Activated T-helper 1 cell treated with anti-CD3 and anti-CD28 coated beads, Interleukin-12 subunit alpha, Interleukin-12 subunit beta, Interleukin-2, Interleukin-4 antibody, amounts not matched to agents 30 ng/mL and 10 ng/mL and 1 ng/mL, durations not matched to agents 14 hours and 24 hours and 36 hours (primary cell): ENCODE measurements around the gene FIG4. TPM values are rescaled to one million over a fixed set of nuclear protein-coding genes. Genes with fewer than 3 reads are reported as not detected.
"Not testable (repeated sequence)": the region's sequence is repeated elsewhere in the genome, so short reads cannot be mapped to it uniquely, and the experiment has no call there.

Experiments
- DNase-seq: peaks from one replicate; pipeline ENCODE4 v3.0.0; 2021; ENCODE audit warnings: low spot score
- H3K27ac Mint-ChIP-seq: one replicate; pipeline ENCODE4 v1.8.0; 2021; ENCODE audit warnings: mild to moderate bottlenecking, mixed read lengths
- H3K27me3 Mint-ChIP-seq: one replicate; pipeline ENCODE4 v1.8.0; 2022; ENCODE audit warnings: mild to moderate bottlenecking, moderate library complexity, mixed read lengths; ENCODE audit not compliant: insufficient read depth
- H3K36me3 Mint-ChIP-seq: one replicate; pipeline ENCODE4 v1.8.0; 2021; ENCODE audit warnings: low read depth, mixed read lengths
- H3K4me1 Mint-ChIP-seq: one replicate; pipeline ENCODE4 v1.8.0; 2021; ENCODE audit warnings: low read depth, mixed read lengths
- H3K4me3 Mint-ChIP-seq: one replicate; pipeline ENCODE4 v1.8.0; 2021; ENCODE audit warnings: mild to moderate bottlenecking, moderate library complexity, mixed read lengths
- H3K9me3 Mint-ChIP-seq: one replicate; pipeline ENCODE4 v1.8.0; 2021; ENCODE audit warnings: mixed read lengths
- intact Hi-C: fragments of 100-400 bp; cut with micrococcal nuclease; formaldehyde crosslinking; loops from one replicate; pipeline ENCODE4 v1.15.1; 2024
- total RNA-seq: library from RNA; stranded (reverse); gene quantifications from 2 replicates; pipeline ENCODE4 v1.2.3, GENCODE V29; 2022

Gene FIG4
- total RNA-seq, 1 donor from 2014 or later, result 7.5 TPM

GRCh38 chr6:109738667-109739066 is 47.6 kb downstream of the FIG4 start:
- Mint-ChIP-seq H3K4me3 (no peak overlapping the region), H3K27me3 (no peaks in the 10 kb centered on the region)

GRCh38 chr6:109739686-109740085 is 48.6 kb downstream of the FIG4 start:
- Mint-ChIP-seq H3K4me1 (no peaks in the 10 kb centered on the region), H3K36me3 (peaks cover 25% of the 10 kb centered on the region), H3K27me3 (no peaks in the 10 kb centered on the region), H3K9me3 (no peaks in the 10 kb centered on the region), H3K4me3 (no peak overlapping the region), H3K27ac (no peak overlapping the region)
- intact Hi-C loops, result no loop called here
- no peak for DNase-seq

More at GRCh38 chr6:109738667-109739066, 47.6 kb downstream of the FIG4 start:
- Mint-ChIP-seq H3K36me3 (peaks cover 18% of the 10 kb centered on the region), H3K4me1 (no peaks in the 10 kb centered on the region), H3K27ac (no peak overlapping the region), H3K9me3 (no peaks in the 10 kb centered on the region)
- intact Hi-C loops, result no loop called here
- no peak for DNase-seq

- no peak overlapping the region for H3K27ac Mint-ChIP-seq
- H3K4me1 Mint-ChIP-seq, result no peaks in the 10 kb centered on the region
- peaks cover 27% of the 10 kb centered on the region for H3K36me3 Mint-ChIP-seq
- intact Hi-C loops, result no loop called here
- no peaks in the 10 kb centered on the region for H3K9me3 Mint-ChIP-seq
- H3K27me3 Mint-ChIP-seq, result no peaks in the 10 kb centered on the region
- no peak overlapping the region for H3K4me3 Mint-ChIP-seq
- no peak for DNase-seq
Measured at GRCh38 chr6:109740787-109741186, 49.7 kb downstream of the FIG4 start.

GRCh38 chr6:109743739-109744138 is 52.6 kb downstream of the FIG4 start:
- H3K4me3 Mint-ChIP-seq, result no peak overlapping the region
- H3K27me3 Mint-ChIP-seq, result no peaks in the 10 kb centered on the region
- intact Hi-C loops, result no loop called here
- no peaks in the 10 kb centered on the region for H3K4me1 Mint-ChIP-seq
- H3K36me3 Mint-ChIP-seq, result peaks cover 22% of the 10 kb centered on the region
- H3K27ac Mint-ChIP-seq, result no peak overlapping the region
- no peaks in the 10 kb centered on the region for H3K9me3 Mint-ChIP-seq
- no peak for DNase-seq

GRCh38 chr6:109744779-109745178 is 53.7 kb downstream of the FIG4 start:
- H3K4me3 Mint-ChIP-seq, H3K4me1 Mint-ChIP-seq, H3K27me3 Mint-ChIP-seq, DNase-seq, H3K9me3 Mint-ChIP-seq, intact Hi-C loops, H3K27ac Mint-ChIP-seq: not testable (repeated sequence)
- peaks cover 19% of the 10 kb centered on the region for H3K36me3 Mint-ChIP-seq

GRCh38 chr6:109747221-109747620 is 56.1 kb downstream of the FIG4 start:
- no peaks in the 10 kb centered on the region for H3K27me3 Mint-ChIP-seq
- intact Hi-C loops, result no loop called here
- H3K4me1 Mint-ChIP-seq, result no peaks in the 10 kb centered on the region
- no peaks in the 10 kb centered on the region for H3K9me3 Mint-ChIP-seq
- H3K27ac Mint-ChIP-seq, result no peak overlapping the region
- DNase-seq, result no peak
- no peak overlapping the region for H3K4me3 Mint-ChIP-seq
- H3K36me3 Mint-ChIP-seq, result peaks cover 12% of the 10 kb centered on the region

GRCh38 chr6:109759098-109759955 is 68.2 kb downstream of the FIG4 start:
- intact Hi-C loops, result no loop called here
- no peak for DNase-seq
- H3K27me3 Mint-ChIP-seq, result no peaks in the 10 kb centered on the region

GRCh38 chr6:109760208-109760607 is 69.1 kb downstream of the FIG4 start:
- intact Hi-C loops, result no loop called here
- Mint-ChIP-seq H3K4me3 (no peak overlapping the region), H3K4me1 (peaks cover 13% of the 10 kb centered on the region), H3K27ac (no peak overlapping the region), H3K9me3 (peaks cover 3% of the 10 kb centered on the region), H3K36me3 (peaks cover 7% of the 10 kb centered on the region), H3K27me3 (no peaks in the 10 kb centered on the region)
- DNase-seq, result no peak

More at GRCh38 chr6:109759098-109759955, 68.2 kb downstream of the FIG4 start:
- peaks cover 7% of the 10 kb centered on the region for H3K36me3 Mint-ChIP-seq
- peaks cover 3% of the 10 kb centered on the region for H3K9me3 Mint-ChIP-seq
- H3K4me1 Mint-ChIP-seq, result peaks cover 13% of the 10 kb centered on the region
- H3K4me3 Mint-ChIP-seq, result no peak overlapping the region
- H3K27ac Mint-ChIP-seq, result no peak overlapping the region

GRCh38 chr6:109762166-109762565 is 71.1 kb downstream of the FIG4 start:
- intact Hi-C loops, result no loop called here
- no peaks in the 10 kb centered on the region for H3K27me3 Mint-ChIP-seq
- H3K4me3 Mint-ChIP-seq, result no peak overlapping the region
- peaks cover 13% of the 10 kb centered on the region for H3K4me1 Mint-ChIP-seq
- H3K9me3 Mint-ChIP-seq, result peaks cover 3% of the 10 kb centered on the region
- no peak overlapping the region for H3K27ac Mint-ChIP-seq
- no peak for DNase-seq
- peaks cover 3% of the 10 kb centered on the region for H3K36me3 Mint-ChIP-seq

- intact Hi-C loops, result no loop called here
- peaks cover 2% of the 10 kb centered on the region for H3K36me3 Mint-ChIP-seq
- H3K27ac Mint-ChIP-seq, result no peak overlapping the region
- DNase-seq, result no peak
- no peaks in the 10 kb centered on the region for H3K27me3 Mint-ChIP-seq
- H3K9me3 Mint-ChIP-seq, result peaks cover 3% of the 10 kb centered on the region
- H3K4me3 Mint-ChIP-seq, result no peak overlapping the region
- H3K4me1 Mint-ChIP-seq, result peaks cover 13% of the 10 kb centered on the region
Measured at GRCh38 chr6:109762769-109763441, 71.8 kb downstream of the FIG4 start.

- no peak overlapping the region for H3K4me3 Mint-ChIP-seq
- intact Hi-C loops, result no loop called here
- no peaks in the 10 kb centered on the region for H3K9me3 Mint-ChIP-seq
- peaks cover 2% of the 10 kb centered on the region for H3K36me3 Mint-ChIP-seq
- H3K4me1 Mint-ChIP-seq, result no peaks in the 10 kb centered on the region
- H3K27me3 Mint-ChIP-seq, result no peaks in the 10 kb centered on the region
- DNase-seq, result no peak
- no peak overlapping the region for H3K27ac Mint-ChIP-seq
Measured at GRCh38 chr6:109766167-109766566, 75.1 kb downstream of the FIG4 start.

- Mint-ChIP-seq H3K4me3 (no peak overlapping the region), H3K9me3 (no peaks in the 10 kb centered on the region), H3K27me3 (no peaks in the 10 kb centered on the region), H3K27ac (no peak overlapping the region), H3K4me1 (peaks cover 8% of the 10 kb centered on the region), H3K36me3 (peaks cover 7% of the 10 kb centered on the region)
- intact Hi-C loops, result no loop called here
- DNase-seq, result no peak
Measured at GRCh38 chr6:109767961-109768360, 76.9 kb downstream of the FIG4 start.

GRCh38 chr6:109768485-109768884 is 77.4 kb downstream of the FIG4 start:
- peaks cover 8% of the 10 kb centered on the region for H3K4me1 Mint-ChIP-seq
- intact Hi-C loops, result no loop called here
- no peak overlapping the region for H3K27ac Mint-ChIP-seq
- H3K36me3 Mint-ChIP-seq, result peaks cover 7% of the 10 kb centered on the region
- no peak for DNase-seq
- H3K9me3 Mint-ChIP-seq, result no peaks in the 10 kb centered on the region
- H3K4me3 Mint-ChIP-seq, result no peak overlapping the region
- H3K27me3 Mint-ChIP-seq, result no peaks in the 10 kb centered on the region
